K562 (cell line): Measurements from ENCODE around the gene DCAF15. TPM values are rescaled to one million over a fixed set of nuclear protein-coding genes. Genes with fewer than 3 reads are reported as not detected.
A peak's percentile ranks its signal among the peaks of the same experiment; 100 is the strongest.

Experiments
- ATAC-seq: fragments of 200-7000 bp; cut with Tn5 transposase; 3 replicates; pipeline ENCODE4 v1.9.1; 2020; ENCODE audit warnings: moderate library complexity
- BruUV-seq: library from RNA; stranded (reverse); fragments of 400-500 nt; replicated peaks from 2 replicates; lab custom pipeline; 2021; lab: Mats Ljungman, UMichigan
- CTCF ChIA-PET: fragments of 300-600 bp; formaldehyde crosslinking; extraction: SDS; loops from one replicate; lab custom pipeline; 2021; ENCODE audit warnings: low intra/inter-chr PET ratio; lab: Yijun Ruan, JAX
- POLR2A ChIA-PET: fragments of 300-600, 350-650 bp; sonication (Branson Sonifier 250); formaldehyde crosslinking; extraction: SDS; loops from one replicate; lab custom pipeline; 2021; ENCODE audit warnings: antibody characterized with exemption, inconsistent platforms; lab: Yijun Ruan, JAX
- DNase-seq, 4 experiments: peaks; one replicate each; pipeline versions ENCODE4 v3.0.0 to v3.0.0-alpha.2; 2011 to 2018; ENCODE audit warnings: low spot score in 3 of 4, mixed read lengths in 3 of 4; ENCODE audit errors: extremely low read depth in 1 of 4
- FAIRE-seq: peaks from 2 replicates; lab custom pipeline; 2011; peaks lifted over from hg19 to GRCh38; lab: Jason Lieb, UNC
- H2AFZ ChIP-seq: 2 replicates; pipeline ENCODE4 v1.6.0; 2011; ENCODE audit warnings: low read depth, low read length, control low read depth, inconsistent platforms
- H3K27ac ChIP-seq: fragments of 200-600 bp; 3 replicates; pipeline ENCODE4 v1.8.0; 2011; ENCODE audit warnings: low read depth, mild to moderate bottlenecking, control low read depth, inconsistent platforms, low read length, moderate library complexity, mixed read lengths; ENCODE audit errors: extremely low read depth
- H3K27me3 ChIP-seq, 2 experiments: fragments of 300-600 bp in 1 of 2; 2 replicates in 1 of 2; 3 replicates in 1 of 2; pipeline versions ENCODE4 v1.6.0 to v1.8.0; 2011; ENCODE audit warnings: inconsistent platforms in 2 of 2, low read length in 2 of 2, mild to moderate bottlenecking in 1 of 2, mixed read lengths in 1 of 2, moderate library complexity in 1 of 2; ENCODE audit not compliant: control insufficient read depth in 2 of 2, insufficient read depth in 2 of 2
- H3K36me3 ChIP-seq: fragments of 300-600 bp; 3 replicates; pipeline ENCODE4 v1.8.0; 2011; ENCODE audit warnings: mild to moderate bottlenecking, low read length, inconsistent platforms; ENCODE audit not compliant: control insufficient read depth, insufficient read depth
- H3K4me1 ChIP-seq, 2 experiments: fragments of 200-600 bp in 1 of 2; replicated peaks in 1 of 2; 2 replicates in 1 of 2; 3 replicates in 1 of 2; pipeline versions ENCODE4 v1.5.1 to v1.8.0; 2011; ENCODE audit warnings: inconsistent platforms in 2 of 2, low read length in 2 of 2, mild to moderate bottlenecking in 1 of 2, mixed read lengths in 1 of 2, moderate library complexity in 1 of 2; ENCODE audit not compliant: control insufficient read depth in 2 of 2, insufficient read depth in 2 of 2
- H3K4me2 ChIP-seq: 2 replicates; pipeline ENCODE4 v1.6.1; 2011; ENCODE audit warnings: low read length, control low read depth, inconsistent platforms, mixed read lengths; ENCODE audit not compliant: insufficient read depth
- H3K4me3 ChIP-seq: fragments of 200-600 bp; sonication (generic), shearing (Covaris generic); 2 replicates; pipeline ENCODE4 v1.5.1; 2016; ENCODE audit warnings: control low read depth, inconsistent platforms
- H3K79me2 ChIP-seq: fragments of 200-600 bp; 3 replicates; pipeline ENCODE4 v1.8.0; 2011; ENCODE audit warnings: low read length, inconsistent platforms; ENCODE audit not compliant: control insufficient read depth, insufficient read depth
- H3K9ac ChIP-seq, 2 experiments: 2 replicates each; pipeline versions ENCODE4 v1.6.0 to v1.6.1; 2011; ENCODE audit warnings: low read depth in 2 of 2, low read length in 2 of 2, control low read depth in 1 of 2, inconsistent platforms in 1 of 2, mild to moderate bottlenecking in 1 of 2, mixed read lengths in 1 of 2; ENCODE audit not compliant: insufficient read depth in 1 of 2
- H3K9me1 ChIP-seq: one replicate; pipeline ENCODE4 v1.6.0; 2011; ENCODE audit warnings: inconsistent platforms, mild to moderate bottlenecking, low read length, moderate library complexity; ENCODE audit not compliant: control insufficient read depth, insufficient read depth
- H3K9me3 ChIP-seq: replicated peaks from 2 replicates; pipeline ENCODE4 v1.5.1; 2011; ENCODE audit warnings: low read depth, low read length, inconsistent platforms; ENCODE audit not compliant: control insufficient read depth, insufficient read depth
- H4K20me1 ChIP-seq: replicated peaks from 2 replicates; pipeline ENCODE4 v1.6.1; 2011; ENCODE audit warnings: low read length, inconsistent platforms, mixed read lengths; ENCODE audit not compliant: control insufficient read depth, insufficient read depth
- GABPB1 ChIP-seq: sonication (generic); formaldehyde crosslinking; IDR thresholded peaks from 2 replicates; pipeline ENCODE4 v1.8.0; 2022; ENCODE audit warnings: mild to moderate bottlenecking, missing genetic modification reagents
- NCOR1 ChIP-seq: fragments of 450-650 bp; IDR thresholded peaks from 2 replicates; pipeline ENCODE4 v1.6.1; 2016; ENCODE audit warnings: mild to moderate bottlenecking, moderate library complexity
- POLR2G ChIP-seq: fragments of 200-400 bp; formaldehyde crosslinking; IDR thresholded peaks from 2 replicates; pipeline ENCODE4 v1.6.1; 2017; ENCODE audit warnings: low read depth, mild to moderate bottlenecking, antibody characterized with exemption, low read length, moderate library complexity
- PRPF4 ChIP-seq: fragments of 200-400 bp; formaldehyde crosslinking; IDR thresholded peaks from one replicate; pipeline ENCODE4 v1.6.1; 2017; ENCODE audit warnings: low read length, low read depth, mild to moderate bottlenecking; ENCODE audit not compliant: insufficient read depth, poor library complexity, severe bottlenecking
- RBFOX2 ChIP-seq: fragments of 200-400 bp; formaldehyde crosslinking; IDR thresholded peaks from 2 replicates; pipeline ENCODE4 v1.6.1; 2017; ENCODE audit warnings: low read depth, mild to moderate bottlenecking, low read length, moderate library complexity
- RBM22 ChIP-seq: fragments of 200-400 bp; formaldehyde crosslinking; IDR thresholded peaks from 2 replicates; pipeline ENCODE4 v1.6.1; 2018; ENCODE audit warnings: low read length, low read depth; ENCODE audit not compliant: poor library complexity, severe bottlenecking
- TAF1 ChIP-seq: IDR thresholded peaks from 2 replicates; pipeline ENCODE4 v1.6.1; 2011; ENCODE audit warnings: mild to moderate bottlenecking, low read length, moderate library complexity; ENCODE audit not compliant: insufficient read depth, control insufficient read depth, severe bottlenecking; ENCODE audit errors: extremely low read depth
- WGBS: fragments of 100-300 bp; shearing (Covaris generic); methylation state at CpG from one replicate; pipeline ENCODE4 v1.1.6; 2016; ENCODE audit warnings: low coverage, mixed read lengths; ENCODE audit not compliant: insufficient coverage; ENCODE audit errors: missing lambda C conversion rate; 5-methylcytosine and 5-hydroxymethylcytosine counted together
- in situ Hi-C: fragments of 300-500 bp; cut with MboI; formaldehyde crosslinking; loops from 4 replicates; pipeline ENCODE4 v1.15.0; 2018; ENCODE audit warnings: inconsistent platforms, mixed read lengths
- intact Hi-C: fragments of 100-400 bp; cut with micrococcal nuclease; formaldehyde crosslinking; loops from 2 replicates; pipeline ENCODE4 v1.14.2; 2022
- polyA plus RNA-seq, 8 experiments: library from polyadenylated mRNA; depleted of rRNA in 4 of 8; stranded (reverse) in 5 of 8; unstranded in 3 of 8; fragments of >200 nt; fragmentation: Nextera tagmentation in 2 of 8; fragmentation: Illumina TruSeq in 1 of 8; extraction: Ambion mirVana in 2 of 8; extraction: Trizol in 1 of 8; gene quantifications; 2 replicates each; pipeline versions ENCODE4 v1.2.1 to v1.2.3, GENCODE V29; 2011 to 2014; ENCODE audit warnings: inconsistent platforms in 1 of 8, missing spikeins in 1 of 8
- total RNA-seq, 7 experiments: library from RNA; depleted of rRNA in 6 of 7; stranded (reverse); fragments of >200 nt in 6 of 7; fragmentation: Illumina TruSeq in 2 of 7; extraction: Trizol in 2 of 7; gene quantifications; 2 replicates each; pipeline versions ENCODE4 v1.2.1 to v1.2.3, GENCODE V29; 2011 to 2021; ENCODE audit warnings: low replicate concordance in 1 of 7
- TF ChIP-seq, protein P1 (sequence below): sonication (generic); formaldehyde crosslinking; IDR thresholded peaks from 2 replicates; pipeline ENCODE4 v1.8.1; 2023; ENCODE audit warnings: mild to moderate bottlenecking, missing genetic modification reagents

The DCAF15 gene
- total and polyA plus RNA-seq, 9 of the 15 experiments (the other 6 are each of a cell fraction or from before 2014, with no cell fraction given), result 0.17 to 68.5 (median 27.7) TPM

DNA sequence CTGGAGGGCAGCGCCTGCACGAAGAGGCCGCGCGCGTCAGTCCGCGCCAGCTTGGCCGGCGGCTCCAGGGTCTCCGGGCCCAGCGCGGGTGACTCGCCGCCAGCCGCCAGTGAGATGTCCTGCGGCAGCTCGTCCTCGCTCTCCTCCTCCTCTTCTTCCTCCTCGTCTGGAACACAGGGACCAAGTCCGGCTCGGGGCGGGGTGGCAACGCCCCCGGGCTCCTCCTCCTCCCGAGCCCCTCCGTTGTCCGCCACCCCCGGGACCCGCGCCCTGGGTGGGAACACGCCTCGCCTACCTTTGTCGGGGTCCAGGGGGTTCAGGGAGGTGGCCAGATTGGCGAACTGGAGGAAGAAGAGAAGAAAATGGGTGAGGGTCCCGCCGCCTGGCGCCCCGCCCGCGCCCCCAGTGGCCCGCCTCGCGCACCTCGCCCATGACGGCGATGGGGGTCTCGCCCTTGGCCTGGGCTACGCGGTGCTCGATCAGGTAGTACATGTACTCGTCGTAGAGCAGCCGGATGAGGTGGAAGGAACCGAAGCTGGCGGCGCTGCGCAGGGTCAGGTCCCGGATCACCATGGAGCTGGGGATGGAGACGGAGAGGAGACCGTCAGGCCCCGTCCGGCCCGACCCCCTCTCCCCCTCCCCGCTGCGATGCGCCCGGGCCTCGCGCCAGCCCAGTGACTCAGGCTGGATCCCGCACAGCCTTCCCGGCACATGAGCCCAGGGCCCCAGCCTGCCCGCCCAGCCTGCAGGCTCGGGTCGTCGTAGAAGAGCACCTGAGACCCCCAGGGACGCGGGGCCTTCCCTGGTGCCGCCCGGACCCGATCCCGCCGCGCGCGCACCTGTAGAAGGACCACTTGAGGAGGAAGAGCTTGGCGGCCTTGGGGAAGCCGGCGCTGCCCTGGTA lies 10.6 kb downstream of the DCAF15 start:
- Histone ChIP-seq H3K9me3 (no peaks in the 10 kb centered on the region), H3K9me1 (no peaks in the 10 kb centered on the region), H3K4me3 (no peak overlapping the region), H2AFZ (no peak overlapping the region), H3K27ac (no peak overlapping the region), H3K79me2 (no peaks in the 10 kb centered on the region), H3K36me3 (peaks cover 85% of the 10 kb centered on the region; the same call in 2 of the 3 replicates), H3K4me1 (peaks cover 5 to 49% of the 10 kb centered on the region in 2 experiments; a peak in 4 of 5 replicates), H3K4me2 (no peak overlapping the region), H4K20me1 (no peaks in the 10 kb centered on the region), H3K27me3 (no peaks in the 10 kb centered on the region), H3K9ac (no peak overlapping the region)
- FAIRE-seq (no peak), ATAC-seq (no peak), DNase-seq (no peak)
- CTCF ChIA-PET, result interaction anchor here (0.6 kb wide), 1 partner anchor 980 kb away, joined by 5 read pairs; no protein-coding TSS in a partner anchor
- intact Hi-C loops, result no loop called here
- 95% methylated on average over 8 of the region's 89 CpGs for WGBS
- POLR2A ChIA-PET, result interaction anchor here (4.1 kb wide), 1 partner anchor 10 kb away, joined by 12 read pairs; the partner anchor contains the start of gene DCAF15
- BruUV-seq, result no TSS peak
- no peak for TF ChIP-seq GABPB1 (CRISPR knock-in tag)
- TF ChIP-seq NCOR1, result no peak
- TF ChIP-seq POLR2G, result peak; percentile 71; the same call in 1 of the 2 replicates
- TF ChIP-seq RBFOX2, result peak; percentile 33; the same call in 1 of the 2 replicates
- TF ChIP-seq, protein P1, sequence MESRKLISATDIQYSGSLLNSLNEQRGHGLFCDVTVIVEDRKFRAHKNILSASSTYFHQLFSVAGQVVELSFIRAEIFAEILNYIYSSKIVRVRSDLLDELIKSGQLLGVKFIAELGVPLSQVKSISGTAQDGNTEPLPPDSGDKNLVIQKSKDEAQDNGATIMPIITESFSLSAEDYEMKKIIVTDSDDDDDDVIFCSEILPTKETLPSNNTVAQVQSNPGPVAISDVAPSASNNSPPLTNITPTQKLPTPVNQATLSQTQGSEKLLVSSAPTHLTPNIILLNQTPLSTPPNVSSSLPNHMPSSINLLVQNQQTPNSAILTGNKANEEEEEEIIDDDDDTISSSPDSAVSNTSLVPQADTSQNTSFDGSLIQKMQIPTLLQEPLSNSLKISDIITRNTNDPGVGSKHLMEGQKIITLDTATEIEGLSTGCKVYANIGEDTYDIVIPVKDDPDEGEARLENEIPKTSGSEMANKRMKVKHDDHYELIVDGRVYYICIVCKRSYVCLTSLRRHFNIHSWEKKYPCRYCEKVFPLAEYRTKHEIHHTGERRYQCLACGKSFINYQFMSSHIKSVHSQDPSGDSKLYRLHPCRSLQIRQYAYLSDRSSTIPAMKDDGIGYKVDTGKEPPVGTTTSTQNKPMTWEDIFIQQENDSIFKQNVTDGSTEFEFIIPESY (CRISPR knock-in tag), result peak; percentile 86; the same call in 1 of the 2 replicates
- TF ChIP-seq RBM22, result peak; percentile 17
- TF ChIP-seq TAF1, result no peak
- TF ChIP-seq PRPF4, result peak; percentile 31
- in situ Hi-C loops, result no loop called here
